ENCODE data around the gene PPM1J. TPM values are rescaled to one million over a fixed set of nuclear protein-coding genes. Genes with fewer than 3 reads are reported as not detected.

PPM1J gene
- total and polyA plus RNA-seq, 9 of the 15 experiments (the other 6 are each of a cell fraction or from before 2014, with no cell fraction given) = 0.25 to 10.5 (median 4.2) TPM

GRCh38 chr1:112759228-112759627, 44.1 kb upstream of the PPM1J start:
- ChIA-PET POLR2A (no interaction called here), CTCF (ENCODE audit: low intra/inter-chr PET ratio) (no interaction called here)
- intact Hi-C loops (cut with micrococcal nuclease) = no loop called here
- in situ Hi-C loops (cut with MboI) = loop anchor here (5.0 kb wide), 1 partner anchor 37 kb away; no protein-coding TSS in a partner anchor
- H3K9ac ChIP-seq (ENCODE audit: insufficient read depth in 1 of 2, low read depth in 2 of 2, low read length in 2 of 2) = no peak overlapping the region
- peak; percentile 26 for FAIRE-seq
- no peaks in the 10 kb centered on the region for H3K9me3 ChIP-seq (replicated peaks; ENCODE audit: control insufficient read depth, insufficient read depth, low read depth, low read length)
- no peaks in the 10 kb centered on the region for H3K36me3 ChIP-seq (ENCODE audit: control insufficient read depth, insufficient read depth, low read length)
- no peak overlapping the region for H2AFZ ChIP-seq (ENCODE audit: low read depth, low read length)
- no peak overlapping the region for H3K4me2 ChIP-seq (ENCODE audit: insufficient read depth, low read length)
- peaks cover 43 to 48% of the 10 kb centered on the region in 2 experiments for H3K27me3 ChIP-seq (ENCODE audit: control insufficient read depth in 2 of 2, insufficient read depth in 2 of 2, low read length in 2 of 2)
- no TSS peak for BruUV-seq (replicated peaks)
- H3K79me2 ChIP-seq (ENCODE audit: control insufficient read depth, insufficient read depth, low read length) = no peaks in the 10 kb centered on the region
- H3K4me1 ChIP-seq (replicated peaks in 1 of 2; ENCODE audit: control insufficient read depth in 2 of 2, insufficient read depth in 2 of 2, low read length in 2 of 2) = no peaks in the 10 kb centered on the region
- no peaks in the 10 kb centered on the region for H4K20me1 ChIP-seq (replicated peaks; ENCODE audit: control insufficient read depth, insufficient read depth, low read length)
- peak; percentile 87 for TF ChIP-seq ZNF512 (tag; IDR thresholded peaks at IDR 0.05)
- TF ChIP-seq ARHGAP35 (IDR thresholded peaks at IDR 0.05; ENCODE audit: partially characterized antibody) = no peak
- no peak for TF ChIP-seq HDAC6 (IDR thresholded peaks at IDR 0.05; ENCODE audit: low read depth, low read length)
- no peak for TF ChIP-seq HOXB6 (CRISPR knock-in tag; IDR thresholded peaks at IDR 0.05; ENCODE audit: borderline replicate concordance)
- TF ChIP-seq ZEB2 (IDR thresholded peaks at IDR 0.05) = no peak
- no peak for TF ChIP-seq NFIC (IDR thresholded peaks at IDR 0.05)
- TF ChIP-seq FOXK2 (conservative IDR thresholded peaks at IDR 0.05 in 1 of 2, IDR thresholded peaks at IDR 0.05 in 1 of 2; ENCODE audit: low read depth in 2 of 2) = no peak
- TF ChIP-seq TFE3 (CRISPR knock-in tag; IDR thresholded peaks at IDR 0.05) = no peak
- no peak for TF ChIP-seq POU5F1 (IDR thresholded peaks at IDR 0.05; ENCODE audit: borderline replicate concordance, low read depth, low read length, partially characterized antibody)
- no peak for TF ChIP-seq PATZ1 (CRISPR knock-in tag; IDR thresholded peaks at IDR 0.05; ENCODE audit: borderline replicate concordance)
- TF ChIP-seq MTA1 (IDR thresholded peaks at IDR 0.05; ENCODE audit: borderline replicate concordance) = 0 out of 2 replicates have a peak, but pooled peaks have one; percentile 27
- no peak for TF ChIP-seq ZNF695 (CRISPR knock-in tag; IDR thresholded peaks at IDR 0.05)
- no peak for TF ChIP-seq TRIM28 (IDR thresholded peaks at IDR 0.05)
- no peak for ATAC-seq
- no peaks in the 10 kb centered on the region for H3K9me1 ChIP-seq (ENCODE audit: control insufficient read depth, insufficient read depth, low read length)
- WGBS (ENCODE audit: insufficient coverage, low coverage, missing lambda C conversion rate) = 3% methylated on average over 5 of the region's 6 CpGs
- no peak for DNase-seq (ENCODE audit: extremely low read depth in 1 of 4, low spot score in 3 of 4)
- H3K27ac ChIP-seq (ENCODE audit: extremely low read depth, low read depth, low read length) = no peak overlapping the region
- no peak overlapping the region for H3K4me3 ChIP-seq
